Motor neuron (in vitro differentiated cells): Measurements from ENCODE around the gene EYS. TPM values are rescaled to one million over a fixed set of nuclear protein-coding genes. Genes with fewer than 3 reads are reported as not detected.

ENCODE experiments used
- ATAC-seq, 8 experiments: fragments of 200-7000 bp; cut with Tn5 transposase; replicated peaks in 6 of 8; 2 replicates each; pipeline ENCODE4 v1.8.0; 2021; ENCODE audit warnings: mild to moderate bottlenecking in 8 of 8, moderate library complexity in 8 of 8
- H3K27ac ChIP-seq, 2 donors: fragments of 250-450 bp; sonication (Bioruptor Pico); 2 replicates each; pipeline ENCODE4 v1.9.0; 2021; ENCODE audit warnings: antibody characterized with exemption in 2 of 2, mild to moderate bottlenecking in 2 of 2, moderate library complexity in 1 of 2
- H3K4me1 ChIP-seq, 2 donors: fragments of 250-450 bp; sonication (Bioruptor Pico); replicated peaks in 1 of 2; 2 replicates each; pipeline ENCODE4 v1.6.1; 2021; ENCODE audit warnings: antibody characterized with exemption in 2 of 2, mild to moderate bottlenecking in 2 of 2, moderate library complexity in 1 of 2
- H3K4me3 ChIP-seq, 5 donors: fragments of 250-450 bp; sonication (Bioruptor Pico); 2 replicates each; pipeline ENCODE4 v1.9.0; 2021; ENCODE audit warnings: antibody characterized with exemption in 5 of 5, mild to moderate bottlenecking in 5 of 5, moderate library complexity in 4 of 5
- WGBS, 10 experiments: fragments of 450-650 bp; shearing (Covaris generic); methylation state at CpG; one replicate each; pipeline ENCODE4 v1.0.0; 2022; 5-methylcytosine and 5-hydroxymethylcytosine counted together
- in situ Hi-C, 9 experiments: fragments of 400-800 bp; cut with MboI; loops; one replicate each; pipeline ENCODE4 v1.15.0; 2021; ENCODE audit warnings: low sequenced_read_pairs in 9 of 9, low pct_unique_long_range_greater_than_20kb in 2 of 9; ENCODE audit not compliant: unreplicated experiment in 9 of 9
- total RNA-seq, 8 experiments: library from RNA; unstranded; fragments of 300-600 nt; gene quantifications; 2 replicates each; pipeline versions ENCODE4 v1.2.3 to v1.2.4, GENCODE V29; 2022

EYS gene
- total RNA-seq, 8 experiments from 2014 or later, result 0.71 to 3.7 (median 1.2) TPM

GRCh38 chr6:64930681-64931080 lies 776.3 kb downstream of the EYS start:
- Histone ChIP-seq H3K4me1 (no peaks in the 10 kb centered on the region), H3K27ac (no peak overlapping the region), H3K4me3 (no peak overlapping the region)
- in situ Hi-C loops, result no loop called here
- 0 to 88% (median 45%) methylated on average over 1 to 2 of the region's 2 CpGs; no CpG with 5 or more reads in 1 of the 10 experiments for WGBS, 10 experiments
- ATAC-seq, result no peak

- Histone ChIP-seq H3K27ac (no peak overlapping the region), H3K4me3 (no peak overlapping the region), H3K4me1 (no peaks in the 10 kb centered on the region)
- in situ Hi-C loops, result no loop called here
- ATAC-seq, result no peak
These were observed 781.0 kb downstream of the EYS start for GRCh38 chr6:64926051-64926450.

GRCh38 chr6:64920257-64920656 lies 786.8 kb downstream of the EYS start:
- Histone ChIP-seq H3K27ac (no peak overlapping the region), H3K4me1 (no peaks in the 10 kb centered on the region), H3K4me3 (no peak overlapping the region)
- in situ Hi-C loops, result no loop called here
- 0 to 100% (median 75%) methylated on average over 1 of the region's 1 CpG; no CpG with 5 or more reads in 3 of the 10 experiments for WGBS, 10 experiments
- no peak for ATAC-seq

- Histone ChIP-seq H3K4me1 (no peaks in the 10 kb centered on the region), H3K4me3 (no peak overlapping the region), H3K27ac (no peak overlapping the region)
- in situ Hi-C loops, result no loop called here
- no peak for ATAC-seq
These were observed 792.9 kb downstream of the EYS start for GRCh38 chr6:64914124-64914523.

- whole genome bisulfite sequencing, 10 experiments, result 0 to 100% (median 75%) methylated on average over 1 of the region's 1 CpG; no CpG with 5 or more reads in 4 of the 10 experiments
- Histone ChIP-seq H3K4me3 (no peak overlapping the region), H3K27ac (no peak overlapping the region), H3K4me1 (no peaks in the 10 kb centered on the region)
- in situ Hi-C loops, result no loop called here
- ATAC-seq, result no peak
These were observed 794.1 kb downstream of the EYS start for GRCh38 chr6:64912966-64913365.

GRCh38 chr6:64908104-64908503 lies 798.9 kb downstream of the EYS start:
- Histone ChIP-seq H3K4me3 (no peak overlapping the region), H3K4me1 (no peaks in the 10 kb centered on the region), H3K27ac (no peak overlapping the region)
- 0 to 100% (median 50%) methylated on average over 1 to 6 of the region's 7 CpGs; no CpG with 5 or more reads in 3 of the 10 experiments for WGBS, 10 experiments
- in situ Hi-C loops, result no loop called here
- no peak for ATAC-seq

- H3K27ac ChIP-seq, result no peak overlapping the region
- 14 to 100% (median 83%) methylated on average over 1 to 2 of the region's 2 CpGs; no CpG with 5 or more reads in 3 of the 10 experiments for WGBS, 10 experiments
- H3K4me1 ChIP-seq, result no peaks in the 10 kb centered on the region
- in situ Hi-C loops, result no loop called here
- no peak for ATAC-seq
- no peak overlapping the region for H3K4me3 ChIP-seq
These were observed 802.4 kb downstream of the EYS start for GRCh38 chr6:64904616-64905015.

GRCh38 chr6:64902596-64902995 lies 804.4 kb downstream of the EYS start:
- ATAC-seq, result no peak
- H3K4me1 ChIP-seq, result no peaks in the 10 kb centered on the region
- H3K4me3 ChIP-seq, result no peak overlapping the region
- H3K27ac ChIP-seq, result no peak overlapping the region
- in situ Hi-C loops, result no loop called here

GRCh38 chr6:64896939-64897338 lies 810.1 kb downstream of the EYS start:
- 0 to 100% (median 100%) methylated on average over 1 to 4 of the region's 4 CpGs; no CpG with 5 or more reads in 5 of the 10 experiments for WGBS, 10 experiments
- in situ Hi-C loops, result no loop called here
- H3K4me1 ChIP-seq, result no peaks in the 10 kb centered on the region
- ATAC-seq, result no peak
- H3K4me3 ChIP-seq, result no peak overlapping the region
- H3K27ac ChIP-seq, result no peak overlapping the region

- H3K4me1 ChIP-seq, result no peaks in the 10 kb centered on the region
- 0 to 100% (median 68%) methylated on average over 1 to 3 of the region's 3 CpGs; no CpG with 5 or more reads in 4 of the 10 experiments for WGBS, 10 experiments
- no peak overlapping the region for H3K4me3 ChIP-seq
- no peak overlapping the region for H3K27ac ChIP-seq
- no peak for ATAC-seq
- in situ Hi-C loops, result no loop called here
These were observed 811.1 kb downstream of the EYS start for GRCh38 chr6:64895945-64896344.

- in situ Hi-C loops, result no loop called here
- 8 to 100% (median 93%) methylated on average over 1 of the region's 1 CpG for WGBS, 10 experiments
- H3K27ac ChIP-seq, result no peak overlapping the region
- H3K4me1 ChIP-seq, result no peaks in the 10 kb centered on the region
- ATAC-seq, result no peak
- no peak overlapping the region for H3K4me3 ChIP-seq
These were observed 816.4 kb downstream of the EYS start for GRCh38 chr6:64890609-64891008.

GRCh38 chr6:64889144-64889543 lies 817.9 kb downstream of the EYS start:
- no peak overlapping the region for H3K27ac ChIP-seq
- in situ Hi-C loops, result no loop called here

GRCh38 chr6:64874776-64875175 lies 832.2 kb downstream of the EYS start:
- ATAC-seq, result no peak
- no peak overlapping the region for H3K4me3 ChIP-seq
- H3K27ac ChIP-seq, result no peak overlapping the region
- 4 to 100% (median 74%) methylated on average over 1 to 3 of the region's 3 CpGs; no CpG with 5 or more reads in 1 of the 10 experiments for WGBS, 10 experiments
- H3K4me1 ChIP-seq, result no peaks in the 10 kb centered on the region
- in situ Hi-C loops, result no loop called here

More at GRCh38 chr6:64889144-64889543, 817.9 kb downstream of the EYS start:
- no peak overlapping the region for H3K4me3 ChIP-seq
- H3K4me1 ChIP-seq, result no peaks in the 10 kb centered on the region
- 10 to 100% (median 68%) methylated on average over 1 to 3 of the region's 3 CpGs for WGBS, 10 experiments
- no peak for ATAC-seq

GRCh38 chr6:64872633-64873032 lies 834.4 kb downstream of the EYS start:
- Histone ChIP-seq H3K27ac (no peak overlapping the region), H3K4me1 (no peaks in the 10 kb centered on the region), H3K4me3 (no peak overlapping the region)
- in situ Hi-C loops, result no loop called here
- no peak for ATAC-seq
